ENCODE data around the gene NMNAT3. TPM values are rescaled to one million over a fixed set of nuclear protein-coding genes. Genes with fewer than 3 reads are reported as not detected.

Gene NMNAT3
- total RNA-seq, 1 donor from 2014 or later = 3.9 TPM

GRCh38 chr3:139619484-139619883 lies 58.3 kb downstream of the NMNAT3 start:
- TF ChIP-seq CTCF (IDR thresholded peaks at IDR 0.05; ENCODE audit: insufficient read depth, low read length, severe bottlenecking) = no peak
- Histone ChIP-seq H3K4me3 (ENCODE audit: low read depth, low read length) (no peak overlapping the region), H3K27me3 (ENCODE audit: control insufficient read depth, insufficient read depth, low read length) (no peaks in the 10 kb centered on the region), H3K36me3 (ENCODE audit: control insufficient read depth, insufficient read depth, low read length) (no peaks in the 10 kb centered on the region)
- DNase-seq (ENCODE audit: low read depth) = no peak
- no peak for FAIRE-seq

DNA sequence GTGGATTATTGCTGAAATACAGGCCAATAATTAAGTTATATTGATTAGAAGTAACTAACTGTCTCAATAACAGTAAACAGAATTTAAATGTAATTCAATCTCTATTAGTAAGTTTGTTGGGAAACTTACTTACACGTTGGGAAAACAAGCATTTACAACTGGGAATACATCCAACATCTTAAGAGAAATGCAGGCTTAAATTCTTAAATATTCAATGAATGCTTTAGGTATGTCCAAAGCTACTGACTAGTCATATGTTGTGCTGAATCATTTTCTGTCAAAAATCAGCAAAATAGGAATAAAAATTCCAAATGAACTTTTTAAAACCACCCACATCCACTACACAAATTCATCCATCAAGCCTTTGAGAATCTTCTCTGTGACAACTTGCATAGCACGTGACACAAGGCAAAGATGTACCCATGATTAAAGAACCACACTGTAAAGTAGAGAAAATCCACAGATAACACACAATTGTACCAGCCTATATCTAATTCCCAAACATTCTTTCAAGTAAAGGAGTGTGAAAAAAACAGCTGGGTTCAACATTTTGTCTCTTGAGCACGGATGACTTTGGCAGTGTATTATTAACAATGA lies 60.0 kb downstream of the NMNAT3 start:
- Histone ChIP-seq H3K36me3 (ENCODE audit: control insufficient read depth, insufficient read depth, low read length) (no peaks in the 10 kb centered on the region), H3K27me3 (ENCODE audit: control insufficient read depth, insufficient read depth, low read length) (no peaks in the 10 kb centered on the region), H3K4me3 (ENCODE audit: low read depth, low read length) (no peak overlapping the region)
- no peak for TF ChIP-seq CTCF (IDR thresholded peaks at IDR 0.05; ENCODE audit: insufficient read depth, low read length, severe bottlenecking)
- FAIRE-seq = no peak
- no peak for DNase-seq (ENCODE audit: low read depth)

DNA sequence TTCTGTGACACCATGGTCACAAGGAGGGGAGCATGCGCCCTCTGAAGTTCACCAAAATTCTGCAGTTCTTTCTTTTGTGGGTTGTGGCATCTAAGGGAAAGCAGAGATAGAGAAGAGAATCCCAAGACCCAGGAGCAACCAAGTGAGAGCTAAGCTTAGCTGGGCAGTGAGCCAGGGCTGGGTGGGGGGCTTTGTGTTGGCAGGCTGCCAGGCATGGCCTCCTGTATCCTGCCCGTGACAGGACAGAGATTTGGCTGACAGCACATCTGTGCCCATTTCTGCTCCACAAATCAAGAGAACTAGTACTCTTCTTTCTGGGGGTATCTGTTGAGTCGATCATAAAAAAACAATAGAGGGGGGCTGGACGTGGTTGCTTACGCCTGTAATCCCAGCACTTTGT lies 66.2 kb downstream of the NMNAT3 start:
- TF ChIP-seq CTCF (IDR thresholded peaks at IDR 0.05; ENCODE audit: insufficient read depth, low read length, severe bottlenecking) = no peak
- Histone ChIP-seq H3K27me3 (ENCODE audit: control insufficient read depth, insufficient read depth, low read length) (no peaks in the 10 kb centered on the region), H3K4me3 (ENCODE audit: low read depth, low read length) (no peak overlapping the region), H3K36me3 (ENCODE audit: control insufficient read depth, insufficient read depth, low read length) (no peaks in the 10 kb centered on the region)
- DNase-seq (ENCODE audit: low read depth) (no peak), FAIRE-seq (no peak)

DNA sequence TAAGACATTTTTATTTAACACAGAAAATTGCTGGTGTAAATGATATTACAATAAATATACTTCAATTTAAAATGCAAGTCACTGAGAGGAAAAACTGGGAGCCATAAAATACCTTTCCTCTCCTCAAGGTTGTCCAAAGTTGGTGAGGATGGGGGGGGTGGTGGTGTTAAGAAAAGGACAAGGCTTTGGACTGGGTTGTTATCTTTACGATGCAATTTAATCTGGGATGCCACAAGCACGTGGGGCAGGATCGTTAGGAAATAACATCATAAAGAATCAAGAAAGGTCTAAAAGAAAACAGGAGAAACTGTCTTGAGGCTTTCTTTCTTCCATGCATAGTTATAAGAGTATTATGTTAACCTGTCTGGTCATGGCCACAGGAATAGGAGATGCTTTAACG lies 66.9 kb downstream of the NMNAT3 start:
- H3K27me3 ChIP-seq (ENCODE audit: control insufficient read depth, insufficient read depth, low read length) = no peaks in the 10 kb centered on the region
- FAIRE-seq (no peak), DNase-seq (ENCODE audit: low read depth) (no peak)
- TF ChIP-seq CTCF (IDR thresholded peaks at IDR 0.05; ENCODE audit: insufficient read depth, low read length, severe bottlenecking) = no peak
- H3K4me3 ChIP-seq (ENCODE audit: low read depth, low read length) = no peak overlapping the region
- no peaks in the 10 kb centered on the region for H3K36me3 ChIP-seq (ENCODE audit: control insufficient read depth, insufficient read depth, low read length)

GRCh38 chr3:139608924-139609323 lies 68.8 kb downstream of the NMNAT3 start:
- H3K27me3 ChIP-seq (ENCODE audit: control insufficient read depth, insufficient read depth, low read length) = no peaks in the 10 kb centered on the region
- no peaks in the 10 kb centered on the region for H3K36me3 ChIP-seq (ENCODE audit: control insufficient read depth, insufficient read depth, low read length)
- DNase-seq (ENCODE audit: low read depth) = no peak
- no peak for FAIRE-seq
- H3K4me3 ChIP-seq (ENCODE audit: low read depth, low read length) = no peak overlapping the region
- no peak for TF ChIP-seq CTCF (IDR thresholded peaks at IDR 0.05; ENCODE audit: insufficient read depth, low read length, severe bottlenecking)

GRCh38 chr3:139608108-139608380 lies 69.7 kb downstream of the NMNAT3 start:
- FAIRE-seq (no peak), DNase-seq (ENCODE audit: low read depth) (no peak)
- Histone ChIP-seq H3K4me3 (ENCODE audit: low read depth, low read length) (no peak overlapping the region), H3K27me3 (ENCODE audit: control insufficient read depth, insufficient read depth, low read length) (no peaks in the 10 kb centered on the region), H3K36me3 (ENCODE audit: control insufficient read depth, insufficient read depth, low read length) (no peaks in the 10 kb centered on the region)
- TF ChIP-seq CTCF (IDR thresholded peaks at IDR 0.05; ENCODE audit: insufficient read depth, low read length, severe bottlenecking) = no peak
